Measurements from ENCODE around the gene CPSF4L. TPM values are rescaled to one million over a fixed set of nuclear protein-coding genes. Genes with fewer than 3 reads are reported as not detected.
"Not testable (repeated sequence)": the region's sequence is repeated elsewhere in the genome, so short reads cannot be mapped to it uniquely, and the experiment has no call there.

The CPSF4L gene
- polyA plus RNA-seq, 3 donors, result 0.25 TPM; not detected in 2

GRCh38 chr17:73278049-73278464 lies 16.4 kb upstream of the CPSF4L start:
- no peak overlapping the region for H3K27ac ChIP-seq (ENCODE audit: low read depth, low read length)
- 26 to 62% (median 58%) methylated on average over 7 of the region's 7 CpGs for WGBS, 3 donors

GRCh38 chr17:73274490-73274889 lies 12.8 kb upstream of the CPSF4L start:
- WGBS, 3 donors, result 95 to 100% (median 98%) methylated on average over 4 of the region's 4 CpGs
- no peak overlapping the region for H3K27ac ChIP-seq (ENCODE audit: low read depth, low read length)

DNA sequence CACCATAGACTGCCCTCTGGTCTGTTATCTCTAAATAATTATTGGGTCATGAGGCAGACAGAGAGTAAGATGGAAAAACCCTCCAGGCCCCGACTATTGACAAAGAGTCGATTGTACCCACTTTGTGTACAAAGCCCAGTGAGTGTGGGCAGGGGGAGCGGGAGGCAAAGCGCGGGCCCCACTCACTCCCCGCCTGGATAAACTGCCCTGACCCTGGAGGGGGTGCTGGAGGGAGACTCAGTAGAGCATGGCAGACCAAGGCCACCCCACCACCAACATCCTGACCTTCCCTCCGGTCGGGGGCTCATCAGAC lies 11.2 kb upstream of the CPSF4L start:
- H3K27ac ChIP-seq (ENCODE audit: low read depth, low read length), result no peak overlapping the region
- WGBS, 3 donors, result 69 to 92% (median 90%) methylated on average over 8 of the region's 8 CpGs

DNA sequence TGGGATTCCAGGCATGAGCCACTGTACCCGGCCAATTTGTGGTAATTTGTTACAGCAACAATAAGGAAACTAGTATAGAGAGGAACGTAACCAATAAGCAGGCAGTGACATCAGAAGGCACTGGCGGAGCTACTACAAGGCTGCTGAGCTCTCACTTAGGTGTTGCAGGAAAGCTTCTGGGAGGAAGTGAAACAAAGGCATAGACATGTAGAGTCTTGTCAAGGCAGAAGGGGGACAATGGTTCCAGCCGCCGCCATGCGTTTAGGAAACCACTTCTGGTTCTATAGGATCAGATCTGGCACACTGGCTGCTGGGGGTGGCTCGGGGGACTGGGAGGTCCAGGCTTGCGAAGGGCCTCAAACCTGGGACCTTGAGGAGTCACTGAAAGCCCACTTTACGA lies 9.4 kb upstream of the CPSF4L start:
- 87 to 95% (median 91%) methylated on average over 9 of the region's 9 CpGs for WGBS, 3 donors

DNA sequence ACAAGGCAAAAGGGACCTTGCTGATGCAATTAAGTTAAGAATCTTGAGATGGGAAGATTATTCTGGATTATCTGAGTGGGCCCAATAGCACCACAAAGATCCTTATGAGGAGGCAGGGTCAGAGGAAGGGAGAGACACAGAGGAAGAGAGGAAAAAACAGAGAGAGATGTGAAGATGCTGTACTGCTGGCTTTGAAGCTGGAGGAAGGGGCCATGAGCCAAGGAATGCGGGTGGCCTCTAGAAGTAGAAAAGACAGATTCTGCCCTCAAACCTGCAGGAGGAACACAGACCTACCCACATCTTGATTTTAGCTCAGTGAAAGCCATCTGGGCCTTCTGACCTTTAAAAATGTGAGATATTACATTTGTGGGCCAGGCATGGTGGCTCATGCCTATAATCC lies 8.1 kb upstream of the CPSF4L start:
- no peak overlapping the region for H3K27ac ChIP-seq (ENCODE audit: low read depth, low read length)
- WGBS, 3 donors, result 3 to 100% (median 100%) methylated on average over 1 of the region's 1 CpG

More for the DNA sequence above, 9.4 kb upstream of the CPSF4L start:
- no peak overlapping the region for H3K27ac ChIP-seq (ENCODE audit: low read depth, low read length)

DNA sequence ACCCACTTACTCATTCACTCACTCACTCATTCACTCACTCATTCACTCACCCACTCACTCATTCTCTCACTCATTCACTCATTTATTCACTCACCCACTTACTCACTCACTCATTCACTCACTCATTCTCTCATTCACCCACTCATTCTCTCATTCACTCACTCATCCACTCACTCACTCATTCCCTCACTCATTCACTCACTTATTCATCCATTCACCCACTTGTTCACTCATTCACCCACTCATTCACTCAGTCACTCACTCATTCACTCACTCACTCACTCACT lies 7.6 kb upstream of the CPSF4L start:
- H3K27ac ChIP-seq (ENCODE audit: low read depth, low read length), result no peak overlapping the region

DNA sequence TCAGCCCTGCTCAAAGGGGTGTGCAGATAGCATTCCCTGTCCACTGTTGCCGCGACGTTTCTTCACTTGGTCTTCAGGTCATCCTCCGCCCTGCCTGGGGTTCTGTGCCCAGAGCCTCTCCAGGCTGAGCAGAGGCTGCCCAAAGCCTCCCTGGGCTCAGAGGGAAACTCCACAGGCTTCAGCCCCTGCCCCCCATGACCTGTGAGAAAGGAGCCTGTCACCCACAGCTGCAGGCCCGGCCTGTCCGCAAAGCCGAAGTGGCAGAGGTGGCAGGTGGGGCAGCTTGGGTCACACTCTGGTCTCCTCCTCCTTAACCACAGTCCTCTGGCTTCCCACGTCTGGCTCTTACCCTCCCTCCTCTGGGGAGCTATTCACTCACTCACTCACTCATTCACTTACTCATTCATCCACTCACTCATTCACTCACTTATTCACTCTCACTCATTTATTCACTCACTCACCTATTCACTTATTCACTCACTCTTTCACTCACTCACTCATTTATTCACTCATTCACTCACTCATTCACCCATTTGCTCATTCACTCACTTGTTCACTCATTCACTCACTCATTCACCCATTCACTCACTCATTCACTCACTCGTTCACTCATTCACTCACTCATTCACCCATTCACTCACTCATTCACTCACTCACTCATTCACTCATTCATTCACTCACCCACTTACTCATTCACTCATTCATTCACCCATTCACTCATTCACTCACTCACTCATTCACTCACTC lies 7.1 kb upstream of the CPSF4L start:
- H3K27ac ChIP-seq (ENCODE audit: low read depth, low read length), result no peak overlapping the region
- WGBS, 3 donors, result 45 to 88% (median 83%) methylated on average over 9 of the region's 9 CpGs

DNA sequence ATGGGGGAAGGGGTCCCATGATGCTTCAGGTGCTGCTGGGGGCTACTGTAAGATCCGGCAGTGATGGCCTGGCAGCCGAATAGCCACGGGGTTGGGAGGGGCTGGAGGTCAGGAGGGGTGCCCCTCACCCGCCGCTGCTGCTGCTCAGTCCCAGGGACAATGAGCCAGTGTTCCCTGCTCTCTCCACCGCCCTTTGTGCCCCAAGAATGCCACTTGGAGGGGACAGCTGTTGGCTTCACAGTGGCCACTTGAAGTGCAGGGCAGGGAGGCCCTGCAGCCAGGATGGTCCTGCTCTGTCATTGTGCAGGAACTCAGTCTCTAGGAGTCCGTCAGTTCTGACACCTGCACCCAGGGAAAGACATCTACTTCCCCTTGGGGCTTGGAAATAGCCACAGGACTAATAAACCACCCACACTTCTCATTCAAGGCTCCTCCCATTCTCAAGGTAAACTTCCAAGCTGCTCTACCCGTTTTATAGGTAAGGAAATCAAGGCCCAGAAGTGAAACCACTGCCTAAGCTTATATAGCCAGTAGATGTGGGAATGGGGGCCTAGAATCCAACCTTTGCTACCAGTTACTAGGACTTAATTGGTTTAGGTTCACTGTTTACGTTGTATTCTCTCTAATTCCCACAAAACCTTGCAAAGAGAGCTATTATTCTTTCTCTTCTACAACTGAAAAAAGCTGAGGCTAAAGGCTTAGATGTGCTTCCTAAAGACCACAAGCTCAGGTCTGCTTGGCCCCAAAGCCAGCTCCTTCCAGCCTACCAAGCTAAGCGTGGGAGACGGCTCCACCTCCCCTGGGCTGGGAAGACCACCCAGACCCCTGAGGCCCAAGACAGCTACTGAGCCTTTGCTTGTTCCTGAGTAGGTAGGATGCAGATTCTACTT lies 6.2 kb upstream of the CPSF4L start:
- H3K27ac ChIP-seq (ENCODE audit: low read depth, low read length), result no peak overlapping the region
- 54 to 79% (median 78%) methylated on average over 11 of the region's 11 CpGs for WGBS, 3 donors

DNA sequence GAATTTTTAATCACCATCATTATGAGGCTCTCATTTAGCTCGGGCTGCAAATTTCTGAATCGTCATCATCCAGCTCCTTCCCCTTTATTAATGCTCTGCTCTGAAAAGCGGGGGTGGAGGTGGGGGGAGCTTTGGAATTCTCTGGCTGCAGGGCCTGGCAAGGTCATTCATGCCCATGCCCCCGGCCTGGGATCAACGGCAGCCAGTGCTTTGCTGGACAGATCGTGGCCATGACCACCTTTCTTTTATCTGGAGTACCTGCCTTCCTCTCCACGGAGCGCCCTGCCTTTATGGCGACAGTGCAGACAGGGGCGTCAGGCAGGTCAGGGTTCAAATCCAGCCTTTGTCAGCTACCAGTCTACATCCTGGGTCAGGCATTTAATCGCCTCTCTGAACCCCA lies 5.1 kb upstream of the CPSF4L start:
- H3K27ac ChIP-seq (ENCODE audit: low read depth, low read length), result no peak overlapping the region
- 47 to 92% (median 91%) methylated on average over 11 of the region's 11 CpGs for WGBS, 3 donors

DNA sequence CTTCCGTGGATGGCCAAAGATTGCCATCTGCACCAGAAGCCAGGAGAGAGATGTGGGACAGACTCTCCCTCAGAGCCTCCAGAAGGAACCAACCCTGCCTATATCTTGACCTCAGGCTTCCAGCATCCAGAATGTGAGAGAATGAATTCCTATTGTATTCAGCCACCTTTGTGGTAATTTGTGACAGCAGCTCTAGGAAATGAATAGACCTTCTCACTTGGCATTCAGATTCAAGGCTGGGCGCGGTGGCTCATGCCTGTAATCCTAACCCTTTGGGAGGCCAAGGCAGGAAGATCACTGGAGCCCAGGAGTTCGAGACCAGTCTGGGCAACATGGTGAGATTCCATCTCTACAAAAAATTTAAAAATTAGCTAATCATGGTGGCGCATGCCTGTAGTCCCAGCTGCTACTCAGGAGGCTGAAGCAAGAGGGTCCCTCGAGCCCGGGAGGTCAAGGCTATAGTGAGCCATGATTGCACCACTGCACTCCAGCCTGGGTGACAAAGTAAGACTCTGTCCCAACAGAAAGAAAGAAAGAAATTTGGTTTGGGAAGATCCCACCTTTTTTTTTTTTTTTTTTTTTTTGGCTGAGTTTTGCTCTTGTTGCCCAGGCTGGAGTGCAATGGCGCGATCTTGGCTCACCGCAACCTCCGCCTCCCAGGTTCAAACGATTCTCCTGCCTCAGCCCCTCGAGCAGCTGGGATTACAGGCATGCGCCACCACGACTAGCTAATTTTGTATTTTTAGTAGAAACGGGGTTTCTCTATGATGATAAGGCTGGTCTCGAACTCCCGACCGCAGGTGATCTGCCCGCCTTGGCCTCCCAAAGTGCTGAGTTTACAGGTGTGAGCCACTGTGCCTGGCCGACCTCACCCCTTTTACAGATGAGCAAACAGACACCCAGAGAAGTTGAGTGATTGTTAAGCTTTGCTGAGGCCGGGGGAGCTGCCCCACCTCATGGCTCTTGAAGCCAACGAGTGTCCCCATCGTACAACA lies 4.3 kb upstream of the CPSF4L start:
- WGBS, 3 donors, result 88 to 90% (median 89%) methylated on average over 24 of the region's 24 CpGs
- no peak overlapping the region for H3K27ac ChIP-seq (ENCODE audit: low read depth, low read length)

DNA sequence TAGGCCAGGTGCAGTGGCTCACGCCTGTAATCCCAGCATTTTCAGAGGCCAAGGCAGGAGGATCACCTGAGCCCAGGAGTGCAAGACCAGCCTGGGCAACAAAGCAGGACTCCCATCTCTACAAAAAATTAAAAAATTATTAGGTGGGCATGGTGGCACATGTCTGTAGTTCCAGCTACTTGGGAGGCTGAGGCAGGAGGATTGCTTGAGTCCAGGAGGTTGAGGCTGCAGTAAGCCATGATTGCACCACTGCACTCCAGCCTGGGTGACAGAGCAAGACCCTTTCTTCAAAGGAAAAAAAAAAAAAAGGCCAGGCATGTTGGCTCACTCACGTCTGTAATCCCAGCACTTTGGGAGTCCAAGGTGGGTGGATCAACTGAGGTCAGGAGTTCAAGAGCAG lies 2.8 kb upstream of the CPSF4L start:
- WGBS, 3 donors, result 82 to 88% (median 85%) methylated on average over 2 of the region's 2 CpGs
- H3K27ac ChIP-seq (ENCODE audit: low read depth, low read length), result not testable (repeated sequence)

- 50 to 83% (median 79%) methylated on average over 12 of the region's 12 CpGs for WGBS, 3 donors
Observed at GRCh38 chr17:73262676-73263642, 1.3 kb upstream of the CPSF4L start.

GRCh38 chr17:73261952-73262675 lies 434 bp upstream of the CPSF4L start:
- WGBS, 3 donors, result 42 to 77% (median 77%) methylated on average over 19 of the region's 19 CpGs
- no peak overlapping the region for H3K27ac ChIP-seq (ENCODE audit: low read depth, low read length)

More at GRCh38 chr17:73262676-73263642, 1.3 kb upstream of the CPSF4L start:
- no peak overlapping the region for H3K27ac ChIP-seq (ENCODE audit: low read depth, low read length)

DNA sequence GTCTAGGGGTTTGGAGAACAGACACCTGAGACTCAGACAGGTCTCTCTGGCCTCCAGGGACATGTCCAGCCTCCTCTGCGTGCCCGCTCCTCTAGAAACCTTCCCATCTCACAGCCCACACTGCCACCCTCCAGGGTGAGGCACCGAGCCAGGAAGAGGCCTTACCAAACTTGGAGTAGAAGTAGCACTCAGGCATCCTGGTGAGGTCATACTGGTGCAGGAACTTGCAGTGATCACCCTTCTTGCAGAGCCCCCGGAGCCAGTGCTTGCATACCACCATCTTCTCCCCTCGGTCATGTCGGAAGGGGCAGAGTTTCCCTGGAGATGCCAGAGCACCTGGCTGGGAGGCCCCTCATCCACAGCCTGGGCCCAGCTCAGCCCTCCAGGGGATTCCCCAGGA lies 4.2 kb downstream of the CPSF4L start:
- WGBS, 3 donors, result 84 to 97% (median 86%) methylated on average over 5 to 6 of the region's 6 CpGs
- H3K27ac ChIP-seq (ENCODE audit: low read depth, low read length), result no peak overlapping the region

DNA sequence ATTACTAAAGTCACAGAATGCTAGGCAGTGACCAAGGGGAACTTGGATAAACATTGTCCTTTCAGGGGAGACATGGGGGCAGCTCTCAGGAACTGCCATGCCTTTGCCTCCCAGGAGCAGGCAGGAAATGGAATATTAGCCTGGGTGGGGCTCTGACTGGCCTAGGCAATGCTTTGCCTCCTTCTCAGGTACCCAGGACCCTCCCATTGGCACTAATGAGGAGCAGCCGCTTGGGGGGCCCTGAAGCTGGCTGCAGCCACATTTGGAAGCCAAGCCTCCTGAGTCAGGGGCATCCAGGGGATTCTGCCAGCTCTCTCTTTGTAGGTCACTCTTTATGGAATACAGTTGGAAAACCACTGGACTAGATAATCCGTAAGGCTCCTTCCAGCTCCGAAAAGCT lies 5.5 kb downstream of the CPSF4L start:
- WGBS, 3 donors, result 96 to 97% (median 96%) methylated on average over 3 of the region's 3 CpGs
- H3K27ac ChIP-seq (ENCODE audit: low read depth, low read length), result no peak overlapping the region

DNA sequence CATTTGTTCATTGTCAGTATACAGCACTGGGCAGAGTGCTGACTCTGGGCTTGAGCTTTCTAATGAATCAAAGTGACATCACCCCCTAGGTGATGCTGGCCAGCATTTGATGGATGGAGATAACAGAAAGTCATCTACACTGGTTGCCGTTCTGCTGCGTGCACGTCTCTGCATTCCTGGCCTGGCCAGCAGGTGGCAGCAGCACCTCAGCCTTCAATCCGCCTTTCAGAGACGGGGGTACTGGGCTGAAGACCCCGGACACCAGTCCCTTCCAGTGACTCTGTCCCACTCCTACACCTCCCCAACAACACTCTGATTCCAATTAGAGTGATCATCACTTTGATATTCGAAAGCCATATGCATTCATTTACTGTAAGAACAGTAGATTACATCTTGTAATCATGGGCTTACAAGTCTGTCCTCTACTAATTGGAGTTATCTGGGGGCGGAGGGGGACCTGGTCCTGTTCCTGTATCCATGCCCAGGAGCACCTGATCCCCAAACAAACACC lies 6.0 kb downstream of the CPSF4L start:
- 3 to 6% (median 5%) methylated on average over 8 of the region's 8 CpGs for WGBS, 3 donors

DNA sequence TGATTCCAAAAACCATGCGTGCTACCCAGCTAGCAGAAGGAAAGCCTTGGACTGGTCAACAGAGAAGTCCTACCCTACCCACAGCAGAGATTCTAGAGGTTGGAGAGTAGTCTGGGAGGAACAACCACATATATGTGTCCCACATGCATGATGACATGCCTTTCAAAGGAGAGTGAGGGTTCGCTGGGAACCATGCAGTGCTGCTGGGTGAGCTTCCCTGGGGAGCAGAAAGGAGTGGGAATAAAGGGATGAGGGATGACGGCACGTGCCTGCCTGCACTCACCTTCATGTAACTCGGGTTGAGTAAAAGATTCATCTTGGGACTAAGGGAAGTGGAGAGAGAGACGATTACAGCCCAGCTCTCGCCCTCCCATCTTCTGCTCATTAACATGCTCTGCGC lies 9.8 kb downstream of the CPSF4L start:
- WGBS, 3 donors, result 75 to 81% (median 80%) methylated on average over 8 of the region's 8 CpGs
- no peak overlapping the region for H3K27ac ChIP-seq (ENCODE audit: low read depth, low read length)

More for the DNA sequence above, 6.0 kb downstream of the CPSF4L start:
- H3K27ac ChIP-seq (ENCODE audit: low read depth, low read length), result no peak overlapping the region

Measured in adipose tissue (tissue), 3 donors.